ENCODE results near the gene CNOT8. TPM values are rescaled to one million over a fixed set of nuclear protein-coding genes. Genes with fewer than 3 reads are reported as not detected.

The CNOT8 gene
- polyA plus RNA-seq, 1 donor from 2014 or later = 146 TPM

GRCh38 chr5:154823605-154824004 is 34.8 kb upstream of the CNOT8 start:
- Histone ChIP-seq H2AFZ (ENCODE audit: low read depth, low read length) (no peak overlapping the region), H3K27me3 (ENCODE audit: insufficient read depth, low read depth, low read length) (no peaks in the 10 kb centered on the region), H3K79me2 (replicated peaks; ENCODE audit: insufficient read depth, low read length) (no peaks in the 10 kb centered on the region), H3K4me2 (ENCODE audit: low read length) (no peak overlapping the region), H3K4me3 (ENCODE audit: low read length) (no peak overlapping the region), H3K9me2 (ENCODE audit: insufficient read depth, low read length) (no peaks in the 10 kb centered on the region), H3K9ac (ENCODE audit: low read length) (no peak overlapping the region), H3F3A (ENCODE audit: insufficient read depth, low read length, poor library complexity, severe bottlenecking) (no peaks in the 10 kb centered on the region), H3K9me3 (ENCODE audit: low read length) (no peaks in the 10 kb centered on the region), H3K27ac (ENCODE audit: low read length) (no peak overlapping the region), H4K20me1 (ENCODE audit: insufficient read depth) (no peaks in the 10 kb centered on the region), H3K36me3 (ENCODE audit: insufficient read depth, low read length) (no peaks in the 10 kb centered on the region)
- TF ChIP-seq REST (IDR thresholded peaks at IDR 0.05; ENCODE audit: borderline replicate concordance) = no peak
- TF ChIP-seq CTCF (IDR thresholded peaks at IDR 0.05; ENCODE audit: poor library complexity, severe bottlenecking) = no peak
- TF ChIP-seq EZH2 (IDR thresholded peaks at IDR 0.05; ENCODE audit: borderline replicate concordance, insufficient read depth, low read length, poor library complexity, severe bottlenecking) = no peak
- no peak for TF ChIP-seq POLR2AphosphoS5 (IDR thresholded peaks at IDR 0.05)
- no peak for TF ChIP-seq TAF1 (IDR thresholded peaks at IDR 0.05; ENCODE audit: low read depth)
- no peak for TF ChIP-seq MXI1 (conservative IDR thresholded peaks at IDR 0.05; ENCODE audit: poor library complexity, severe bottlenecking)
- no peak for TF ChIP-seq EP300 (conservative IDR thresholded peaks at IDR 0.05; ENCODE audit: poor library complexity, severe bottlenecking)
- TF ChIP-seq SMC3 (conservative IDR thresholded peaks at IDR 0.05; ENCODE audit: poor library complexity) = no peak
- TF ChIP-seq RAD21 (conservative IDR thresholded peaks at IDR 0.05) = no peak

GRCh38 chr5:154824070-154824469 is 34.4 kb upstream of the CNOT8 start:
- Histone ChIP-seq H3K27me3 (ENCODE audit: insufficient read depth, low read depth, low read length) (no peaks in the 10 kb centered on the region), H3K79me2 (replicated peaks; ENCODE audit: insufficient read depth, low read length) (no peaks in the 10 kb centered on the region), H3K4me3 (ENCODE audit: low read length) (no peak overlapping the region), H3K36me3 (ENCODE audit: insufficient read depth, low read length) (no peaks in the 10 kb centered on the region), H2AFZ (ENCODE audit: low read depth, low read length) (no peak overlapping the region), H3K9me3 (ENCODE audit: low read length) (no peaks in the 10 kb centered on the region), H3K9me2 (ENCODE audit: insufficient read depth, low read length) (no peaks in the 10 kb centered on the region), H3K9ac (ENCODE audit: low read length) (no peak overlapping the region), H3K4me2 (ENCODE audit: low read length) (no peak overlapping the region), H3K27ac (ENCODE audit: low read length) (no peak overlapping the region), H4K20me1 (ENCODE audit: insufficient read depth) (no peaks in the 10 kb centered on the region), H3F3A (ENCODE audit: insufficient read depth, low read length, poor library complexity, severe bottlenecking) (no peaks in the 10 kb centered on the region)
- TF ChIP-seq SMC3 (conservative IDR thresholded peaks at IDR 0.05; ENCODE audit: poor library complexity) (no peak), EZH2 (IDR thresholded peaks at IDR 0.05; ENCODE audit: borderline replicate concordance, insufficient read depth, low read length, poor library complexity, severe bottlenecking) (no peak), MXI1 (conservative IDR thresholded peaks at IDR 0.05; ENCODE audit: poor library complexity, severe bottlenecking) (no peak), EP300 (conservative IDR thresholded peaks at IDR 0.05; ENCODE audit: poor library complexity, severe bottlenecking) (no peak), TAF1 (IDR thresholded peaks at IDR 0.05; ENCODE audit: low read depth) (no peak), POLR2AphosphoS5 (IDR thresholded peaks at IDR 0.05) (no peak), REST (IDR thresholded peaks at IDR 0.05; ENCODE audit: borderline replicate concordance) (no peak), RAD21 (conservative IDR thresholded peaks at IDR 0.05) (no peak), CTCF (IDR thresholded peaks at IDR 0.05; ENCODE audit: poor library complexity, severe bottlenecking) (no peak)
